Measurements from ENCODE around the gene HCN2. TPM values are rescaled to one million over a fixed set of nuclear protein-coding genes. Genes with fewer than 3 reads are reported as not detected.

HCN2 gene
- total and polyA plus RNA-seq, 10 of the 15 experiments (the other 5 are each of a cell fraction or from before 2014, with no cell fraction given), result 0.01 to 0.54 (median 0.08) TPM; not detected in 4

DNA sequence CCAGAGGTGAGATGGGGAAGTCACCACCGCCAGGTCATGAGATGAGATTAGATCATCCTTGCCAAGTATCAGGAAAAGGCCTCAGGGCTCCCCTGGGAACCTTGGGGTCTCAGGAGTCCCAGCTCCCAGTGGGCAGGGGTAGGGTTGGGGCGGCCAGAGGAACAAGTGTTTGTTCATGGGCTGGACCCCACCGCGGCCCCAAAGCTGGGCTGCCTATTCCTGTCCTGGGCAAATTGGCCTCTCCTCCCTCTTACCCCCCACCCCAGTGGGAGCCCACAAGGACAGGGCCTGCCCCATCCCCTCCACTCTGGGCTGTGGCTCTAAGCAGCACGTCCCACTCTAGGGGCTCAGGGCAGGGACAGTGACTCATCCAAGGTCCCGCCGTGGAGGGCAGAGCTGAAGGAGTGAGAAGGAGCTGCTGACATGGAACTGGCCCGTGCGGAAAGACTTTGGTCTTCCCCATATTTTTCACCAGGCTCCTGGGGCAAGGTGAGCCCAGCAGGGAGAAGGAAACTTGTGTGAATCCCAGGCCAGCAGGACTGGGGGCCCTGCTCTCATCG, 4.0 kb upstream of the HCN2 start:
- ATAC-seq, result no peak
- SMC1A ChIA-PET (ENCODE audit: uncharacterized antibody, unreplicated experiment), result interaction anchor here (1.1 kb wide), 1 partner anchor 12 kb away, joined by 3 read pairs; no protein-coding TSS in a partner anchor
- POLR2A ChIA-PET, result no interaction called here
- TF ChIP-seq HCFC1 (IDR thresholded peaks at IDR 0.05; ENCODE audit: low read length), result no peak
- TF ChIP-seq IKZF2 (IDR thresholded peaks at IDR 0.05), result no peak
- no peak for TF ChIP-seq CBX5 (IDR thresholded peaks at IDR 0.05; ENCODE audit: low read depth)
- no peak for TF ChIP-seq ZSCAN29 (IDR thresholded peaks at IDR 0.05)
- TF ChIP-seq, protein P1, sequence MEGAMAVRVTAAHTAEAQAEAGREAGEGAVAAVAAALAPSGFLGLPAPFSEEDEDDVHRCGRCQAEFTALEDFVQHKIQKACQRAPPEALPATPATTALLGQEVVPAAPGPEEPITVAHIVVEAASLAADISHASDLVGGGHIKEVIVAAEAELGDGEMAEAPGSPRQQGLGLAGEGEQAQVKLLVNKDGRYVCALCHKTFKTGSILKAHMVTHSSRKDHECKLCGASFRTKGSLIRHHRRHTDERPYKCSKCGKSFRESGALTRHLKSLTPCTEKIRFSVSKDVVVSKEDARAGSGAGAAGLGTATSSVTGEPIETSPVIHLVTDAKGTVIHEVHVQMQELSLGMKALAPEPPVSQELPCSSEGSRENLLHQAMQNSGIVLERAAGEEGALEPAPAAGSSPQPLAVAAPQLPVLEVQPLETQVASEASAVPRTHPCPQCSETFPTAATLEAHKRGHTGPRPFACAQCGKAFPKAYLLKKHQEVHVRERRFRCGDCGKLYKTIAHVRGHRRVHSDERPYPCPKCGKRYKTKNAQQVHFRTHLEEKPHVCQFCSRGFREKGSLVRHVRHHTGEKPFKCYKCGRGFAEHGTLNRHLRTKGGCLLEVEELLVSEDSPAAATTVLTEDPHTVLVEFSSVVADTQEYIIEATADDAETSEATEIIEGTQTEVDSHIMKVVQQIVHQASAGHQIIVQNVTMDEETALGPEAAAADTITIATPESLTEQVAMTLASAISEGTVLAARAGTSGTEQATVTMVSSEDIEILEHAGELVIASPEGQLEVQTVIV (IDR thresholded peaks at IDR 0.05; ENCODE audit: borderline replicate concordance, partially characterized antibody), result no peak
- TF ChIP-seq, protein P2, sequence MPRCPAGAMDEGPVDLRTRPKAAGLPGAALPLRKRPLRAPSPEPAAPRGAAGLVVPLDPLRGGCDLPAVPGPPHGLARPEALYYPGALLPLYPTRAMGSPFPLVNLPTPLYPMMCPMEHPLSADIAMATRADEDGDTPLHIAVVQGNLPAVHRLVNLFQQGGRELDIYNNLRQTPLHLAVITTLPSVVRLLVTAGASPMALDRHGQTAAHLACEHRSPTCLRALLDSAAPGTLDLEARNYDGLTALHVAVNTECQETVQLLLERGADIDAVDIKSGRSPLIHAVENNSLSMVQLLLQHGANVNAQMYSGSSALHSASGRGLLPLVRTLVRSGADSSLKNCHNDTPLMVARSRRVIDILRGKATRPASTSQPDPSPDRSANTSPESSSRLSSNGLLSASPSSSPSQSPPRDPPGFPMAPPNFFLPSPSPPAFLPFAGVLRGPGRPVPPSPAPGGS (IDR thresholded peaks at IDR 0.05; ENCODE audit: borderline replicate concordance, insufficient read depth, low read depth, low read length, poor library complexity, severe bottlenecking), result no peak
- no peak for TF ChIP-seq STAT1 (conservative IDR thresholded peaks at IDR 0.05)
- TF ChIP-seq SREBF1 (IDR thresholded peaks at IDR 0.05; ENCODE audit: low read length), result no peak
- no peak for TF ChIP-seq MXI1 (IDR thresholded peaks at IDR 0.05; ENCODE audit: low read depth, low read length)
- TF ChIP-seq, protein P3, sequence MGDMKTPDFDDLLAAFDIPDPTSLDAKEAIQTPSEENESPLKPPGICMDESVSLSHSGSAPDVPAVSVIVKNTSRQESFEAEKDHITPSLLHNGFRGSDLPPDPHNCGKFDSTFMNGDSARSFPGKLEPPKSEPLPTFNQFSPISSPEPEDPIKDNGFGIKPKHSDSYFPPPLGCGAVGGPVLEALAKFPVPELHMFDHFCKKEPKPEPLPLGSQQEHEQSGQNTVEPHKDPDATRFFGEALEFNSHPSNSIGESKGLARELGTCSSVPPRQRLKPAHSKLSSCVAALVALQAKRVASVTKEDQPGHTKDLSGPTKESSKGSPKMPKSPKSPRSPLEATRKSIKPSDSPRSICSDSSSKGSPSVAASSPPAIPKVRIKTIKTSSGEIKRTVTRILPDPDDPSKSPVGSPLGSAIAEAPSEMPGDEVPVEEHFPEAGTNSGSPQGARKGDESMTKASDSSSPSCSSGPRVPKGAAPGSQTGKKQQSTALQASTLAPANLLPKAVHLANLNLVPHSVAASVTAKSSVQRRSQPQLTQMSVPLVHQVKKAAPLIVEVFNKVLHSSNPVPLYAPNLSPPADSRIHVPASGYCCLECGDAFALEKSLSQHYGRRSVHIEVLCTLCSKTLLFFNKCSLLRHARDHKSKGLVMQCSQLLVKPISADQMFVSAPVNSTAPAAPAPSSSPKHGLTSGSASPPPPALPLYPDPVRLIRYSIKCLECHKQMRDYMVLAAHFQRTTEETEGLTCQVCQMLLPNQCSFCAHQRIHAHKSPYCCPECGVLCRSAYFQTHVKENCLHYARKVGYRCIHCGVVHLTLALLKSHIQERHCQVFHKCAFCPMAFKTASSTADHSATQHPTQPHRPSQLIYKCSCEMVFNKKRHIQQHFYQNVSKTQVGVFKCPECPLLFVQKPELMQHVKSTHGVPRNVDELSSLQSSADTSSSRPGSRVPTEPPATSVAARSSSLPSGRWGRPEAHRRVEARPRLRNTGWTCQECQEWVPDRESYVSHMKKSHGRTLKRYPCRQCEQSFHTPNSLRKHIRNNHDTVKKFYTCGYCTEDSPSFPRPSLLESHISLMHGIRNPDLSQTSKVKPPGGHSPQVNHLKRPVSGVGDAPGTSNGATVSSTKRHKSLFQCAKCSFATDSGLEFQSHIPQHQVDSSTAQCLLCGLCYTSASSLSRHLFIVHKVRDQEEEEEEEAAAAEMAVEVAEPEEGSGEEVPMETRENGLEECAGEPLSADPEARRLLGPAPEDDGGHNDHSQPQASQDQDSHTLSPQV (IDR thresholded peaks at IDR 0.05), result no peak
- no peak for TF ChIP-seq JUNB (IDR thresholded peaks at IDR 0.05)
- TF ChIP-seq HDAC2 (IDR thresholded peaks at IDR 0.05), result no peak
- TF ChIP-seq, protein P4, sequence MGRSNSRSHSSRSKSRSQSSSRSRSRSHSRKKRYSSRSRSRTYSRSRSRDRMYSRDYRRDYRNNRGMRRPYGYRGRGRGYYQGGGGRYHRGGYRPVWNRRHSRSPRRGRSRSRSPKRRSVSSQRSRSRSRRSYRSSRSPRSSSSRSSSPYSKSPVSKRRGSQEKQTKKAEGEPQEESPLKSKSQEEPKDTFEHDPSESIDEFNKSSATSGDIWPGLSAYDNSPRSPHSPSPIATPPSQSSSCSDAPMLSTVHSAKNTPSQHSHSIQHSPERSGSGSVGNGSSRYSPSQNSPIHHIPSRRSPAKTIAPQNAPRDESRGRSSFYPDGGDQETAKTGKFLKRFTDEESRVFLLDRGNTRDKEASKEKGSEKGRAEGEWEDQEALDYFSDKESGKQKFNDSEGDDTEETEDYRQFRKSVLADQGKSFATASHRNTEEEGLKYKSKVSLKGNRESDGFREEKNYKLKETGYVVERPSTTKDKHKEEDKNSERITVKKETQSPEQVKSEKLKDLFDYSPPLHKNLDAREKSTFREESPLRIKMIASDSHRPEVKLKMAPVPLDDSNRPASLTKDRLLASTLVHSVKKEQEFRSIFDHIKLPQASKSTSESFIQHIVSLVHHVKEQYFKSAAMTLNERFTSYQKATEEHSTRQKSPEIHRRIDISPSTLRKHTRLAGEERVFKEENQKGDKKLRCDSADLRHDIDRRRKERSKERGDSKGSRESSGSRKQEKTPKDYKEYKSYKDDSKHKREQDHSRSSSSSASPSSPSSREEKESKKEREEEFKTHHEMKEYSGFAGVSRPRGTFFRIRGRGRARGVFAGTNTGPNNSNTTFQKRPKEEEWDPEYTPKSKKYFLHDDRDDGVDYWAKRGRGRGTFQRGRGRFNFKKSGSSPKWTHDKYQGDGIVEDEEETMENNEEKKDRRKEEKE (IDR thresholded peaks at IDR 0.05), result no peak

More for the DNA sequence above, 4.0 kb upstream of the HCN2 start:
- Histone ChIP-seq H3K36me3 (ENCODE audit: control insufficient read depth in 2 of 2, insufficient read depth in 2 of 2, low read length in 1 of 2) (peaks cover 0 to 19% of the 10 kb centered on the region in 2 experiments; a peak in 2 of 4 replicates), H3K9me3 (replicated peaks; ENCODE audit: control insufficient read depth, insufficient read depth, low read length) (no peaks in the 10 kb centered on the region), H2AFZ (ENCODE audit: control insufficient read depth, low read depth, low read length) (no peak overlapping the region), H3K27me3 (replicated peaks in 1 of 2; ENCODE audit: control insufficient read depth in 2 of 2, insufficient read depth in 2 of 2, low read length in 1 of 2) (peaks cover 4 to 9% of the 10 kb centered on the region in 2 experiments), H3K79me2 (ENCODE audit: control insufficient read depth, insufficient read depth, low read length) (no peaks in the 10 kb centered on the region), H3K4me1 (ENCODE audit: control insufficient read depth, insufficient read depth, low read length) (no peaks in the 10 kb centered on the region), H3K4me3 (no peak overlapping the region), H4K20me1 (ENCODE audit: control insufficient read depth, insufficient read depth) (no peaks in the 10 kb centered on the region), H3K9ac (ENCODE audit: control insufficient read depth, insufficient read depth, low read length) (no peak overlapping the region), H3K27ac (ENCODE audit: control insufficient read depth, insufficient read depth) (no peak overlapping the region), H3K4me2 (ENCODE audit: control insufficient read depth, insufficient read depth) (no peak overlapping the region)
- BruUV-seq (replicated peaks), result no TSS peak
- in situ Hi-C loops (cut with MboI), result loop anchor here (5.0 kb wide), 1 partner anchor 147 kb away; no protein-coding TSS in a partner anchor
- DNase-seq (ENCODE audit: low read depth, low spot score) (no peak), FAIRE-seq (no peak)
- intact Hi-C loops (cut with micrococcal nuclease; ENCODE audit: unreplicated experiment), result loop anchor here (5.0 kb wide), 1 partner anchor 147 kb away; no protein-coding TSS in a partner anchor
- WGBS (ENCODE audit: insufficient coverage, insufficient replicate concordance, low lambda C conversion rate, missing lambda C conversion rate), result 35% methylated on average over 10 of the region's 10 CpGs
- ChIA-PET CTCF (interaction anchor here (0.6 to 2.2 kb wide), 4 partner anchors 9 to 53 kb away, joined by 3 to 8 read pairs (median 3); no protein-coding TSS in a partner anchor), RAD21 (ENCODE audit: unreplicated experiment) (interaction anchor here (1.8 to 2.8 kb wide), 2 partner anchors 11 to 149 kb away, joined by 7 to 11 read pairs; no protein-coding TSS in a partner anchor)
